HG03196 (cell line): ENCODE results near the gene ECSCR.
"Not testable (repeated sequence)": the region's sequence is repeated elsewhere in the genome, so short reads cannot be mapped to it uniquely, and the experiment has no call there.

Source experiments
- ATAC-seq: cut with Tn5 transposase; IDR thresholded peaks from one replicate; pipeline ENCODE4 v1.9.1; 2021; ENCODE audit not compliant: unreplicated experiment

ECSCR gene

DNA sequence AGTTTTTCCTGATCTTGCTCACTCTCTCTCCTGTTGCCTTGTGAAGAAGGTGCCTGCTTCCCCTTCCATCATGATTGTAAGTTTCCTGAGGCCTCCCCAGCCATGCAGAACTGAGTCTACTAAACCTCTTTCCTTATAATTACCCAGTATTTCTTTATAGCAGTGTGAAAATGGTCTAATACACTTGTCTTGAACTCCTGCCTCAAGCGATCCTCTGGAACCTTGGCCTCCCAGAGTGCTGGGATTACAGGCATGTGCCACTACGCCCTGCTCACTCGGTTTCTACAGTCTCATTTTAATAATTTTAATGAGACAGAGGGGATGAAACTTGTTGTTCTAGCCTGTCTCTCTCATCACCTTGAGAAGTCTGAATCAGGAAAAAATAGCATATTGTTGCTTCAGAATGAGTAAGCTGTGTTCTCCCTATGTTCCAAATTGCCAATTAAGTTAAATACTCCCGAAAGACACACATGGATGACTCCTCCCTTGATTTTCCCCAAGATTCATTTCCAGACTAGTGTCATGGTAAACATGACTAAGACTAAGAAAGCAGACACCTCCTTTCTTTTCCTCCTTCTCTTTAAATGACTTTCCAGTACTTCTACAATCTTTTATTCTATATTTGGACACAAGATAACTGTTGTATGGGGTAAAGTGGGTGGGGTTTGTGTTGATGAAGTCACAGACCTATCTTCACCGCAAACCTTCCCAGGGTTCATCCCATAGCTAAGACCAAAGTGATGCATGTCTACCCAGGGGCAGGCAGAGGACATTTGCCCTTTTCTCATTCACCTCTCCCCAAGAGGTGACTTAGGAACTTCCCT is 15.4 kb downstream of the ECSCR start:
- no peak for ATAC-seq

DNA sequence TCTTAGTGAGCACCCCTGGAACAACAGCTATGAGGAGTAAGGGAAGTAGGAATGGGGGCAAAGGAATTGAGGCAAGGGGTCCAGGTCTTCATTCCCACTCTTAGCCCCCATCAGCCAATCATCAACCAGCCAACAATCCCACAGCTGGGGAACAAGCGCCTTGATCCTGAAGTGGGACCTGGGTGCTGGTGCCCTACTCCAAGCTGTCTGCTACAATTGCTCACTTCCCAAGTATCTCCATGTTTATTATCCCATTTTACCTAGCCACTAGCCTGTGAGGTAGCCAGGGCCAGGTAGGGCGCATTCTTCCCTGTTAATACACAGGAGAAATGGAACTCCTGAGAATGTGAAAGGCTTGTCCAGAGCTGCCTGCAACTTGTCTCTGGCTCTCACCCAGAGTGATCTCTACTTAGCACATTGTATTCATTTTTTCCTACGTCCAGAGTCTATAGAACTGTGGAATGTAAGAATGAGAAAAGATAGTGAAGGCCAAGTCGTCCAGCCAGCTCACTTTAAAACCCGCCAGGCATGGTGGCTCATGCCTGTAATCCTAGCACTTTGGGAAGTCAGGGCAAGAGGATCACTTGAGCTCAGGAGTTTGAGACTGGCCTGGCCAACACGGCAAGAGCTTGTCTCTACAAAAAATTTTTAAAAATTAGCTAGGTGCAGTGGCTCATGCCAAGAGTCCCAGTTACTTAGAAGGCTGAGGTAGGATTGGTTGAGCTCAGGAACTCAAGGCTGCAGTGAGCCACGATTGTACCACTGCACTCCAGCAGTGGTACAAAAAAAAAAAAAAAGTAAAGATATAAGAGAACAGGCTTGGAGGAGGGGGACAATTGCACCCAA is 17.0 kb downstream of the ECSCR start:
- no peak for ATAC-seq

DNA sequence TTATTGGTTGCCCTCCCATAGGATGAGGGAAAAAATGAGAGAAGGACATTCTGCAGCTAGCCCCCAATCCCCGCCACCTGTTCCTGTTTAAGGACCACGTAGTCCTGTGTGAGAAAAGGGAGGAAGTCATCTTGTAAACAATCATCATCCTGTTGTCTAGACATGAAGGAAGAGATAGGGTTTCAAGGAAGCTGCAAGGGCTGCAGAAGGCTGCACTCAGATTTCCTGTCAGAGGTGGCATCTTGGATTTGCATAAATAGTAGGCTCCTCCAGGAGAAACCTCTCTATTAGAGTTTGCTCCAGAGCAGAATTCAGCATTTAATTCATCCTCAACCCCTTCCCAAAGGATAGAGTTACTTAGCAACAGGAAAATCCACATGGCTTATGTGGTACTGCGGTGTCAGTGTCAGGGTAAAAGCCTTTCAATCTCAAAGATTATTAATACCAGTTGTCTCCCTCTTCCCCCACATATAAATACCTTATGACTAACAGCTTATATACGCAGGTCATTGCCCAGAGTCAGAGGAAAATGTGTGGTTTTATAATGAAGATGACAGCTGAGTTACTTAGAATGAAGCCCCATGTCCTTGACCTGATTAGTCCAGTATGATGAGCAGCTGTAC is 18.6 kb downstream of the ECSCR start:
- no peak for ATAC-seq

DNA sequence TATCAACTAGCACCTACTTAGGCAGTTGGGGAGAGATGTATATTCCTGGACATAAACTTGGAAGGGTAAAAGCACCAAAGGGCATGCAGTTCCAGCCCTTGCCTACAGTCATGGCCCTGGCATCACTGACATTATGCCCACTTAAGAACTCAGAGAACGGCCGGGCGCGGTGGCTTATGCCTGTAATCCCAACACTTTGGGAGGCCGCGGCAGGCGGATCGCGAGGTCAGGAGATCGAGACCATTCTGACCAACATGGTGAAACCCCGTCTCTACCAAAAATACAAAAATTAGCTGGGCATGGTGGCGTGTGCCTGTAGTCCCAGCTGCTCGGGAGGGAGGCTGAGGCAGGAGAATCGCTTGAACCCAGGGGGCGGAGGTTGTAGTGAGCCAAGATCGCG is 22.1 kb downstream of the ECSCR start:
- not testable (repeated sequence) for ATAC-seq

DNA sequence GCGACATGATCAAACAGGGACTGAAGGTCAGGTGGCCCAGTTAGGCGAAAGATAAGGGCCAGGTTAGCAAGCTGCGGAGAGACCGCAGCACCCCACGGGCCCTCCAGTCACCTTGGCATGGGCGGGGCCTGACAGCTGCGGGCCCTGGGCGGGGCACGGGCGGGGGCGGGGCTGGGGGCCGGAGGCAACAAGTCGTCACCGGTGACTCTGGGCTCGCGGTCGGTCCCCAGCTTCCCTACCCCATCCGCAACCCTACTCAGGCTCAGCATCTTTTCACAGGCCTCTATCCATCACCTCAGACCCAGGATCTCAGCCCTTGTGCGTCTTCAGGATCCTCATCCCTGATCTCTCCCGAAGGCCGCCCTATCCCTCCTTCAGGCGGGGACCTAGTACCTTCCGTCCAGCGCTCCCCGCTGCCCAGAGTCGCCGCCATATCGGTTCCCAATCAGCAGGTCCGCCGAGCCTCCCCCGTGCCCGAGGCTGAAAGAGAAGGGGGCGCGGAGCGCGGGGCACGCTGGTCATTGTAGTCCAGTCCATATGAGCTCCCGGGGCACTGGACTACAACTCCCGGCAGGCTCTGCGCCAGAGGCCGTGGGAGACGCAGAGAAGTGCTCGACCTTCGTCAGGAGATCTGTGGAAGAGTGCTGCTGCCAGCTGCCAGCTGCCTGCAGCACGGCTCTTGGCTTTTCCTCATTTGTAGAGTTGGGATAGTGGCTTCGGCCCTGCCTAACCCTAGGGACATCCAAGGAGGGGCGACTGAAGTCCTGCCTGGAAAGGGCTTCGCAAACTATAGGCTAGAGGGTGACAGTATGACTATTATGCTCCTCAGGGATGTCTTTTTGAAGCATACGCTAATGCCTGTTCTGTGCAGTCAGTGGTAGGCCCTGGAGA is 23.3 kb downstream of the ECSCR start, which contains the start of gene DNAJC18:
TSS of gene DNAJC18 (minus strand) at position 513 of the 891 bp plus-strand sequence. CDS start at position 433, 80 bp downstream.
- peak; percentile 90 for ATAC-seq

DNA sequence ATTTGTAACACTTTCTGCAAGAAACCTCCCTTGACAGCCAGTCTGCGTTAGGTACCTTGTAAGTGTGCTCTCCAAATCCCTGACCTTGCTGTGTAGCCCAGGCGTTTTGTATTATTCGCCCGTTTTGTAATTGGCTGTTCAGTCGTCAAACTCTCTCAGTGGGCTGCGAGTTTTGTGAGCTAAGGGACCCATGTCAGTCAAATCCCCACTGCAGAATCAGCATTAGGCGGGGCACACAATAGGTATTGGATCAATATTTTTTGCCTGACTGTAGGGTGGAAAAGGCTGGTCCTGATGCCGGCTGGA is 23.9 kb downstream of the ECSCR start:
- ATAC-seq: no peak

DNA sequence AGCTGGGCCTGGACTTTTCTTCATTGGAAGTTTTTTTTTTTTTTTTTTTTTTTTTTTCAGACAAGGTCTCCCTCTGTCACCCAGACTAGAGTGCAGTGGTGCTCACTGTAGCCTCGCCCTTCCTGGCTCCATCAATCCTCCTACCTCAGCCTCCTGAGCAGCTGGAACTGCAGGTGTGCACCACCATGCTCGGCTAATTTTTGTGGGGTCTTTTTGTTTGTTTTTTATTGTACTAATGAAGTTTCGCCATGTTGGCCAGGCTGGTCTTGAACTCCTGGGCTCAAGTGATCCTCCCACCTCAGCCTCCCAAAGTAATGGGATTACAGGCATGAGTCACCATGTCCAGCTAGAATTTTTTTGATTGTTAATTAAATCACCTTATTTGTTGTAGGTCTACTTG is 26.9 kb downstream of the ECSCR start:
- no peak for ATAC-seq

DNA sequence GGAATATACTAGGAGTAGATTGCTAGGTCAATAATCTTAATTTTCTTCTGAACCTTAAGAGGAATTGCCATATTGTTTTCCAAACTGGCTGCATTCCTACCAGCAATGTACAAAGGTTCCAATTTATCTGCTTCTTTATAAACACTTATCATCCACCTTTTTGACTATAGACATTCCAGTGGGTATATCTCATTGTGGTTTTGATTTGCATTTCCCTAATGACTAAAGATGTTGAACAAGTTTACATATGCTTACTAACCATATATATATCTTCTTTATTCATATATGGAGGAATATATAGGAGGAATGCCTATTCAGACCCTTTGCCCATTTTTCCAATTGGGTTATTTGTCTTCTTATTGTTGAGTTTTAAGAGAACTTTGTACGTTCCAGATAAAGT is 30.8 kb downstream of the ECSCR start:
- no peak for ATAC-seq

DNA sequence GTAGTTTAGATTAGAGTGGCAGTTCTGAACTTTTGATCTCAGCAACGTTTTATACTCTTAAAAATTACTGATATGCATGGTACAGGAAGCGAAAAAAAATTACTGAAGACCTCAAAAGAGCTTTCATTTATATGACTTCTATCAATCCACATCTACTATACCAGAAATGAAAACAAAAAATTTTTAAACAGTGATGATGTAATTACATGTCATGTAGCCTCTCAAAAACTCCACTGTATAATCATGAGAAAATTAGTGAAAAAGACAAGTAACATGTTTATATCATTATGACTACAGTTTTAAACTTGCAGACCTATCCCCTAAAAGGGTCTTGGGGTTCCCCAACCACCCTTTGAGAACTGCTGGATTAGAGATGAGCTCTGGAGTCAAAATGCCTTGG is 32.5 kb downstream of the ECSCR start:
- no peak for ATAC-seq

DNA sequence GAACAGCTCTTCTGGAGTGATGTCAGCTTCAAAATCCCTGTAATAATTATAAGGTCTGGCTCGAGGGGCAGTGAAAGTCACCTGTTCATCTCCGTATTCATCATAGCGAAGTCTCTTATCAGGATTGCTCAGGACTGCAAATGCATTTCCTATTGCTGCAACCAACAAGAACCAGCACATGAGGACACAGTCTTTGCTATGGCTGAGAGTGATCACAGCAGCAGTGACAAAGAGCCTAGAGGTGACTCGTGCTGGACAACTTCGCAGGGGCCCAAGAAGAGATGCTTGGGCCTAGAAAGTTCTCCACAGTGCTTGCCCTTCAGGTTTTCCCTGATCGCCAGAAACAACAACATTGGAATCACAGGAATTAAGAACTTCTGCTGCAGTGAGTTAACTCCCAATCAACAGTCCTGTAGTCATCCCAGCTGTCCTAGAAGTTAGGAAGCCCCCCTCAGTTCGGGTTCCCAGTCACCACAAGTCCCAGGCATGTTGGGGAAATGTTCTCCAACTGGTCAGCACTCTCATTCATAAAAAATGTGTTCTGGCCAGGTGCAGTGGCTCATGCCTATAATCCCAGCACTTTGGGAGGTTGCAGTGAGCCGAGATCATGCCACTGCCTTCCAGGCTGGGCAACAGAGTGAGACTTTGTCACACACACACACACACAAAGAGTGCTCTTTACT is 36.2 kb downstream of the ECSCR start:
- ATAC-seq: no peak

DNA sequence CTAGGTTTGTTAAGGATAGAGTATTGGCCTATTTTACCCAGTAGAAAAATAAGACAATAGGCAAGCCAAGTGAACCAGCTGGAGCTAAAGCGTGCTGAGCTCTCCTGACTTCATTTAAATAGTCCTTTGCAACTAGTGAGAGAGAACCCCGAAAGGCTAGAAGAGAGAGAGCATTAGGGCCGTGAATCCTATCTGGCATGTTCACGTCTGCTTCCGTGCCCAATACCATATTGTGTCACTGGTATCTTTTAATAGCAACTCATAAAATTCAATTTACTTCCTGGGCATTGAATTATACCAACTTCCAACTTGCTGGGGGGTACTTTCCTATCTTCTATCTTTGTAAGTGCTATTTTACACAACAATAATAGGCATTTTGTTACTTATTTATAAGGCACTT is 37.0 kb downstream of the ECSCR start:
- ATAC-seq: no peak

DNA sequence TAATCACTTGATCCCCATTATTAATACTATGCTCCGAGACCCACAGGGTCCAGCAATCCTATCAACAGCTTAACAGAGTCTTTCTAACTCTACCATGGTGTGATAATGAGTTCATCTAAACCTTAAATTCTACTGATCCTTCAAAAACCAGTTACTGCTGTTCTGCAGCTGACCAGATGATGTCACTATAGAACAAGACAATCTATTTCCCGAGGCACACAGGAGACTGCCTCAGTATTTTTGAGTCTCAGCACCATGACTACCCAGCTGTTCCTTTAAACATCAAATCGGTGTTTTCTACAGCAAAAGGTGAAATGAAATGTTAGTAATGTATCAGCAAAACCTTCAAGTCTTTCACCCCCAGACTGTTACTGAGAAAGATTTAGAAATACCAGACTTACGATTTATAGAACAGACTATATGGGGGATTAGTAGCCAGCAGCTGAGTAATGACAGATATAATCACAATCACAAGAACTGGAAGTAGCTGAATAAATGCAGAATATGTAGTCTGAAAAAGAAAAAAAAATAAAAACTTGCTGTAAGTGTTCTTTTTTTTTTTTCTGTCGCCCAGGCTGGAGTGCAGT is 40.1 kb downstream of the ECSCR start:
- ATAC-seq: no peak

DNA sequence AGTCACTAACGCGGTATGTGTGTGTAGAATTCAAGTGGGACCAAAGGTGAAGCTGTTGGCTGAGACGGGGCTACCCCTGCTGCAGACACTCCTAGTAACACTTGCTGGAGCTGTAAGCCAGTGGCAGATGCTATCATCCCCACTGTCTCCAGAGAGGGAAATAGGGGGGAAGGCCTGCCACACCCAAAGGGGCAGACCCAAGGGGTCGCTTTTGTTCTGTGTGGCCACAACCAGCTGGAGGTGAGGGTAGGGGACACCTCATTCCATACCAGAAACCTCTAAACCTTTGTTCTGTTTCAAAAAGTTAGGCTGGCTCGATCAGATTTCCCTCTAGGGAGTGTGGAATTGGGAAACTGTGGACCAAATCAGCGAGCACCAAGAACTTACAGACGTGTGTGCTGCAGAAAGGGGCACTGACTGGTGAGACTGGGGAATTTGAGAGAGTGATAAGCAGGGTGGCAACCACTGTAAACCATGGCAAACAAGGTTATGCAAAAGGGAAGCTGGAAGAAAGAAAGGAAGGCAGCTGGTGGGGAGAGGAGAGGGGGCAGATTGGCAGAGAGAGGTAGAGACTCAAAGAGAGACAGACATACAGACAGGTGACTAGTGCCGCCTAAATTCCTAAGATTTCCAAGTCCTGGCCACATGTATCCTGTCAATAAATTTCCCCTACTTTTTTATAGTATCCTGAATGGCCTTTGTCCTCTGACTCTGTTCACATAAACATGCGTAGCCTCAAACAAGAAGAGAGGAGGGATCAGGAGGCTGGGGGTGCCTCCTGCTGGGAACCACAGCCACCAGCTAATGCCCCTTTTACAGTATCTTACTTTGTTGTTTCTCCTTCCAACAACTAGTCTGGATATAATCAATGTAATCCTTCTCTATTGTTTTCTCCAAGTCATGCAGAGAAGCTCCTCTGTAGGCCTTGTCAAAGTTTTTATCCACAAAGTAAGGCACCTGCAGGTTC is 43.0 kb downstream of the ECSCR start:
- no peak for ATAC-seq

DNA sequence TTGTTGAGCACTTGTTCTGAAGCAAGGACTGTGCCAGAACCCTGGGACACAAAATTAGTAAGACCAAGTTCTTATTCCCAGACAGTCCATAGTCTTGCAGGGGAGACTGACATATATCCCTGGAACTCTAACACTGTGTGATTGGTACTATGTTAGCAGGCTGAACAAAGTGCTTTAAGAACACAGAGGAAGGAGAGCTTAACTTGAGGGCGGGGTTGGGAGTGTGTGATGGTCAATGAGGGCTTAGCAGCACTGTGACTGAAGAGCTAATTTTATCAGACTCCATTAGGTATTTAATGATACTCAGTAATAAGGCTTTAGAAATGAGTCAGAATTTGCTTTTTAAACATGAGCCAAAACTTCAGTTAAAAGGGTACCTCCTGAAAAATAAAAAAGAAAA is 43.8 kb downstream of the ECSCR start:
- no peak for ATAC-seq

DNA sequence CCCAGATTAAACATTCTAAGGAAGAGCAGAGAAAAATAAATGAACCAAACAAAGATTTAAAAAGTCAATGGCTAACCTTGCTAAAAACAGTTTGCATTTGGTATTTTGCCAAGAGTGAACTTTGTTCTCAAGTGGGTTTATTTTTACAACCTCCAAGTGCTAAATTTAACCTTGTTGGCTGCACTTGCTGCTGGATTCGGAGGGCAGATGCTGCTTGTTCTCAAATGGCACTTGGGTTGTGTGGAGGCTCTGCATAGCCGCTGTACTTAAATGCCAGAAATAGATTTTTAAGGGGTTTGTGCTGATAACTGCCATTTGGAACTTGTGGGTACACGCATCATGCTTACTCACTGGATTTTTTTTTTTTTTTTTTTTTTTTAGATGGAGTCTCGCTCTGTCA is 45.3 kb downstream of the ECSCR start:
- no peak for ATAC-seq

DNA sequence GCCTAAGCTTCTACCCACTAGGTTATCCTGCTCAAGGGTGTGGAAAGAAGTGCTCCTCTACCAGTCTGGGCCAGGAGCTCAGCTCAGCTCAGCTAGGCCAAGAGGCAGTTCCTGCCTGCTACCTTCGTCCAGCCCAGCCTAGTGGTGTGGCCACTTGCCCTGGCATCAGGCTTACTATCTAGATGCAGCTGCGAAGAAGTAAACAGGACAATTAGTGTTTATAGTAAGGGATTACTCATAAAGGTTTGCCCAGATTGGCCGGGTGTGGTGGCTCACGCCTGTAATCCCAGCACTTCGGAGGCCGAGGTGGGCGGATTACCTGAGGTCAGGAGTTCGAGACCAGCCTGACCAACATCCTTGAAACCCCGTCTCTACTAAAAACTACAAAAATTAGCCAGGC is 45.9 kb downstream of the ECSCR start:
- no peak for ATAC-seq

DNA sequence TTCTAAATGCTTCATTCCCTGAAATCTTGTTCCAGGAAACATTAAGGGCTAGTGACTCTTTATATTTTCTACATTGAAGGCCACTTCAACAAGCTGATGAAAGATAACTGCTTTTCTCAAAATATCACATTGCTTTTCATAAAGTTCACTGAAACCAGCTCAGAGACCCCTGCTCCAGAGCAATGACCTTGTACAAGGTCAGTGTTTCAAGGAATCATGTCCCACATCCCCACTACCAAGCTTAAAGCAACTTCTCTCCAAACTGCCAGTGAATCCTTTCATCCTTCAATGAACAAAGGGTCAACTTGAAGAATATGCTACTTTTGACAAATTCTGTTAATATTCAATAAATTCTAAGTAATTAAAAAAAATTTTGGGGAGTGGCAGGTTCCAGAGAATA is 46.7 kb downstream of the ECSCR start:
- ATAC-seq: no peak

DNA sequence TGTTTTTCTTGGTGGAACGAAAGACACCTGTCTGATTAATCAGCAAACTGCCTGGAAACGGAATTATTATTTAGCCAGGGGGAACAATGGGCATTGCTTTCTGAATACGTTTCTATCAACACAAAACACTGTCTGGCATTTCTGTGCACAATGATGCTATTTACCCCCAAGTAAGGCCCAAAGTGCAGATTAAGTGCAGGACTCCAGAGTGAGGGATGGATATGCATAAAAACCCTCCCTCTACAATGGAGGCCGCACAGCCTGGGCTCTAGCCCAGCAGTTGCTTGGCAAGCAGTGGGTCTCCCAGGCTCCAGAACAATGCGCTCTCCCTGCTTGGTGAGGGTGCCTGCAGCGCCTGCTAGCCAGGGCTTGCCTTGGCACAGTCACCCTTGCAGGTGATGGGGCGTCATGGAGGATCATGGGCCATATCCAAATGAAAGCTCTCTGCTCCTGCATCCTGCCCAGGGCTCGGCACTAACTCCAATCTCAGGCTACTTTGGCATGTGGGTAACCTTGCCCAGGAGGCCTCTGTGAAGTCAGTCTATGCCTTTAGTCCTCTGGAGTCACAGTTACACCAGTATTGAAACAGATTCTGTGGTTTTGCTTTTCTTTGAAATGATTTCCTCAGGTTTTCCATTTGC is 47.2 kb downstream of the ECSCR start:
- ATAC-seq: no peak
